Body of pancreas (tissue), 4 donors: ENCODE results near the gene SH3D19.

Experiments used
- POLR2A ChIP-seq, 3 donors: fragments of 450-650 bp; IDR thresholded peaks; one replicate each; pipeline ENCODE4 v1.6.1; 2016; ENCODE audit warnings: antibody characterized with exemption in 3 of 3, mild to moderate bottlenecking in 2 of 3
- TF ChIP-seq, protein P1 (sequence below), 7 experiments: fragments of 450-650 bp in 4 of 7; fragments of 200-600 bp in 3 of 7; sonication (generic) in 3 of 7; IDR thresholded peaks; one replicate each; pipeline ENCODE4 v1.5.1; 2016 to 2019; ENCODE audit warnings: antibody characterized with exemption in 7 of 7

DNA sequence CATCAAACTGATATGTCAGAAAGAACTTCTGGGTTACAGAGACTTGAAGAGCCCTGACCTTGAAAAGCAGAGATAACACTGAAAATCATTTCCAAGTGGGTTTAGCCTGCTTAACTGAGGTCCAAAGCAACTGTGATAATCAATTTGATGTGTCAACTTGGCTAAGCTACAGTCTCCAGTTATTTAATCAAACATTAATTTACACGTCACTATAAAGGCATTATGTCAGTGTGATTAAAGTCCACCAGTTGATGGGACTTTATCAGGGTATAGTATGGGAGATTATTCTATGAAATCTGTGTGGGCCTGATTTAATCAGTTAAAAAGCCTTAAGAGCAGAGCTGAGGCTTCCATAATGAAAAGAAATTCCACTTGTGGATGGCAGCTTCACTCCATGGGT is 117.5 kb downstream of the SH3D19 start:
- no peak for TF ChIP-seq POLR2A (IDR thresholded peaks at IDR 0.05)
- TF ChIP-seq, protein P1, sequence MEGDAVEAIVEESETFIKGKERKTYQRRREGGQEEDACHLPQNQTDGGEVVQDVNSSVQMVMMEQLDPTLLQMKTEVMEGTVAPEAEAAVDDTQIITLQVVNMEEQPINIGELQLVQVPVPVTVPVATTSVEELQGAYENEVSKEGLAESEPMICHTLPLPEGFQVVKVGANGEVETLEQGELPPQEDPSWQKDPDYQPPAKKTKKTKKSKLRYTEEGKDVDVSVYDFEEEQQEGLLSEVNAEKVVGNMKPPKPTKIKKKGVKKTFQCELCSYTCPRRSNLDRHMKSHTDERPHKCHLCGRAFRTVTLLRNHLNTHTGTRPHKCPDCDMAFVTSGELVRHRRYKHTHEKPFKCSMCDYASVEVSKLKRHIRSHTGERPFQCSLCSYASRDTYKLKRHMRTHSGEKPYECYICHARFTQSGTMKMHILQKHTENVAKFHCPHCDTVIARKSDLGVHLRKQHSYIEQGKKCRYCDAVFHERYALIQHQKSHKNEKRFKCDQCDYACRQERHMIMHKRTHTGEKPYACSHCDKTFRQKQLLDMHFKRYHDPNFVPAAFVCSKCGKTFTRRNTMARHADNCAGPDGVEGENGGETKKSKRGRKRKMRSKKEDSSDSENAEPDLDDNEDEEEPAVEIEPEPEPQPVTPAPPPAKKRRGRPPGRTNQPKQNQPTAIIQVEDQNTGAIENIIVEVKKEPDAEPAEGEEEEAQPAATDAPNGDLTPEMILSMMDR (IDR thresholded peaks at IDR 0.05), result no peak
